WERI-Rb-1 (cell line): ENCODE data around the gene EFNA1.
"Not testable (repeated sequence)": the region's sequence is repeated elsewhere in the genome, so short reads cannot be mapped to it uniquely, and the experiment has no call there.

ENCODE experiments used
- DNase-seq: peaks from one replicate; pipeline ENCODE4 v3.0.0-alpha.2; 2020
- H3K27ac ChIP-seq: fragments of 250-450 bp; sonication (Bioruptor Pico); 2 replicates; pipeline ENCODE4 v1.5.1; 2020; ENCODE audit warnings: mild to moderate bottlenecking, moderate library complexity
- H3K27me3 ChIP-seq: fragments of 250-450 bp; sonication (Bioruptor Pico); 2 replicates; pipeline ENCODE4 v1.5.1; 2021; ENCODE audit warnings: mild to moderate bottlenecking, low read depth, moderate library complexity; ENCODE audit not compliant: insufficient read depth, severe bottlenecking
- H3K36me3 ChIP-seq: fragments of 250-450 bp; sonication (Bioruptor Pico); 2 replicates; pipeline ENCODE4 v1.5.1; 2020; ENCODE audit warnings: mild to moderate bottlenecking, moderate library complexity
- H3K4me3 ChIP-seq: 2 replicates; pipeline ENCODE4 v1.5.1; 2011; ENCODE audit warnings: low read depth, mild to moderate bottlenecking, control low read depth, low read length
- H3K9me3 ChIP-seq: fragments of 250-450 bp; sonication (Bioruptor Pico); 2 replicates; pipeline ENCODE4 v1.5.1; 2021; ENCODE audit warnings: mild to moderate bottlenecking, moderate library complexity; ENCODE audit not compliant: severe bottlenecking
- TF ChIP-seq, protein P1 (sequence below): IDR thresholded peaks from 2 replicates; pipeline ENCODE4 v1.5.1; 2011; ENCODE audit warnings: low read depth, mild to moderate bottlenecking, control low read depth, inconsistent platforms, low read length

Gene EFNA1

DNA sequence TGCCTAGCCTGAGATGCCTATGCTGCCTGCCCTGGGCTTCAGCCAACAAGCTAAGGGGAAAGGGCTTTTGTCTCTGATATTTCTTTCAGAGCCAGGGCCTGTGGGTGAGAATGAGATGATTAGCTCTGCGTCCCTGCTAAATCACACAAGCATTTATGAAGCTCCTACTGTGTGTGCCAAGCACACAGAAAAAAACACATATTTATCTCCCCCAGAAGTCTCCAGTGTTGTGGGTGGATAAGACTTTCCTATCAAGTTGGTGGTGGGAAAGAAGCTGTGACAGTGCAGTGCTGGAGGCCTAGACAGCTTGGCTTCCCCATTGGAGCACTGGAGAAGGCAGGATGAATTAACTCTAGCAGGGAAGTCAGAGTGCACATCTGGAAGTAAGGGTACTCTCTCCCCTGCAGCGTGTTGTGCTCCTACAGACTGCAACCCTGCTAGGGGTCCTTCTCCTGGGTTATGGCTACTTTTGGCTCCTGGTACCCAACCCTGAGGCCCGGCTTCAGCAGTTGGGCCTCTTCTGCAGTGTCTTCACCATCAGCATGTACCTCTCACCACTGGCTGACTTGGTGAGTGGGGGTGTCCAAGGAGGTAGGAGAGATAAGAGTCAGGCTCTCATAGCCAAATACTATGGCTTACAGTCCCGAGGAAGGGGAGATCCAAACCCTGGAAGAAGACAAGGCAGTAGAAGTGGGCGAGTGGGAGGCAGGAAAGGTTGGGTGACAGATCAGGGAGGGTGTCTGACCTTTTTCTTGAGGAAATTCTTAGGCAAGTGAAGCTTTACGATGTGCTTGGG, 9.7 kb downstream of the EFNA1 start:
- peaks cover 33% of the 10 kb centered on the region for H3K36me3 ChIP-seq
- peak overlapping the region; percentile 66 for H3K4me3 ChIP-seq
- H3K27me3 ChIP-seq = peaks cover 8% of the 10 kb centered on the region
- DNase-seq = no peak
- peak overlapping the region; percentile 93 for H3K27ac ChIP-seq
- H3K9me3 ChIP-seq = no peaks in the 10 kb centered on the region
- TF ChIP-seq, protein P1, sequence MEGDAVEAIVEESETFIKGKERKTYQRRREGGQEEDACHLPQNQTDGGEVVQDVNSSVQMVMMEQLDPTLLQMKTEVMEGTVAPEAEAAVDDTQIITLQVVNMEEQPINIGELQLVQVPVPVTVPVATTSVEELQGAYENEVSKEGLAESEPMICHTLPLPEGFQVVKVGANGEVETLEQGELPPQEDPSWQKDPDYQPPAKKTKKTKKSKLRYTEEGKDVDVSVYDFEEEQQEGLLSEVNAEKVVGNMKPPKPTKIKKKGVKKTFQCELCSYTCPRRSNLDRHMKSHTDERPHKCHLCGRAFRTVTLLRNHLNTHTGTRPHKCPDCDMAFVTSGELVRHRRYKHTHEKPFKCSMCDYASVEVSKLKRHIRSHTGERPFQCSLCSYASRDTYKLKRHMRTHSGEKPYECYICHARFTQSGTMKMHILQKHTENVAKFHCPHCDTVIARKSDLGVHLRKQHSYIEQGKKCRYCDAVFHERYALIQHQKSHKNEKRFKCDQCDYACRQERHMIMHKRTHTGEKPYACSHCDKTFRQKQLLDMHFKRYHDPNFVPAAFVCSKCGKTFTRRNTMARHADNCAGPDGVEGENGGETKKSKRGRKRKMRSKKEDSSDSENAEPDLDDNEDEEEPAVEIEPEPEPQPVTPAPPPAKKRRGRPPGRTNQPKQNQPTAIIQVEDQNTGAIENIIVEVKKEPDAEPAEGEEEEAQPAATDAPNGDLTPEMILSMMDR = no peak

DNA sequence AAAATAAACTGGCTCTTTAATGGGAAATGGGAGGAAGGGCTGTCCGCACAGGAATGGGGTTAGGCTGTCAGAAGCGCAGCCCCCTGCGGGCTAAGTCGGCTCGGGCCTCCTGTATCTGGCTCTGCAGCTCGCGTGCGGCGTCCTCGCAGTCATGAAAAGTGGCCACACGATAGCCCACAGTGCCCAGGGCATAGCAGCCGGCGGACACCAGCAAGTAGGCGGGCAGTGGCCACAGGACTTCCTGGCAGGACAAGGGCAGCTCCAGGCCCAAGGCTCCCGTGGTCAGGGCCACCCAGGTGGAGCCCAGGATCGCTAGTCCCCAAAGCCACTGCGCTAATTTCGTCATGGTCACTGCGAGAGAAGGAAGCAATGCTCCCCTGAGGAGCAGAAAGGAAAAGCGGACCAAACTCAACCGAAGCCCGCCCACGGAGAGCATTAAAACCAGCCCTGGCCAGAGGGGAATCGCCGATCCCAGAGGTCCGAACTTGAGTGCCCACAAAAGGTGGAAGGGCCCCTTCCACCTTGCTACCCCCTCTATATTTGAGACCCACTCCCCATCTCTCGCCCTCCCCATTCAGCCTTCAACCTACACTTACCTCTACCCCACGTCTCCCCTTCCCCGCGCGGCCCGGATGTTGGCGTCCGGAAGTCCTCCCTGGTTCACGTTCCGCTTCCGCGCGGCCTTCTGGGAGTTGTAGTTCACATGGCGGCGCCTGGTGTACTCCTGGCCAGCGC, 12.4 kb downstream of the EFNA1 start, which contains the start of gene DPM3:
Gene DPM3, minus strand, starts transcription at position 637 of the 735 bp plus-strand sequence. Its CDS starts 291 bp downstream, at position 346.
- peak; percentile 98 for DNase-seq
- TF ChIP-seq, protein P1 = no peak

DNA sequence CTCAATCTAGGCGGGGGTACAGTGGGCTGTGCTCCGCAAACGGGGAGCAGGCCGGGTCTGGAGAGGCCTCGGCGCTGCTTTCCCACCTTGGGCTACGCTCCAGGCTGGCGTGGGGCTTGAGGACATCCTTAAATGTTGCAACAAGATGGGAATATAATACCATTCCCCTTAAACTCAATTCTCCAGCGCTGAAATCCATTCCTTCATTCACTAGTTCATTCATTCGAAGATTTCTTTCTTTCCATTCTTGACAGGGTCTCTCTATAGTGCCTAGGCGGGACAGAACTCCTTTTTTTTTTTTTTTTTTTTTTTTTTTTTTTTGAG, 12.9 kb downstream of the EFNA1 start:
- DNase-seq = no peak
- Histone ChIP-seq H3K36me3 (peaks cover 27% of the 10 kb centered on the region), H3K4me3 (peak overlapping the region; percentile 77), H3K27me3 (peaks cover 11% of the 10 kb centered on the region), H3K9me3 (no peaks in the 10 kb centered on the region), H3K27ac (peak overlapping the region; percentile 75)
- TF ChIP-seq, protein P1 = no peak

More for the DNA sequence above, 12.4 kb downstream of the EFNA1 start, which contains the start of gene DPM3:
- Histone ChIP-seq H3K27ac (peak within 1 kb of the TSS; percentile 75), H3K36me3 (peaks cover 29% of the 10 kb centered on the region), H3K27me3 (peaks cover 11% of the 10 kb centered on the region), H3K4me3 (peak within 1 kb of the TSS; percentile 77), H3K9me3 (no peaks in the 10 kb centered on the region)

DNA sequence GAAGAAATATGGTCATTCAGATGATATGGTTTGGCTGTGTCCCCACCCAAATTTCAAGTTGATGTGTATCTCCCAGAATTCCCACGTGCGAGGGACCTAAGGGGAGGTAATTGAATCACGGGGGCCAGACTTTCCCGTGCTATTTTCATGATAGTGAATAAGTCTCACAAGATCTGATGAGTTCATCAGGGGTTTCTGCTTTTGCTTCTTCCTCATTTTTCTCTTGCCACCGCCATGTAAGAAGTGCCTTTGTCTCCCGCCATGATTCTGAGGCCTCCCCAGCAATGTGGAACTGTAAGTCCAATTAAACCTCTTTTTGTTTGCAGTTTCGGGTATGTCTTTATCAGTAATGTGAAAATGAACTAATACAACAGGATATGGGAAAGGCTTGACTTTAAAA, 14.1 kb downstream of the EFNA1 start:
- H3K9me3 ChIP-seq = no peaks in the 10 kb centered on the region
- no peak for DNase-seq
- H3K27me3 ChIP-seq = peaks cover 11% of the 10 kb centered on the region
- no peak overlapping the region for H3K4me3 ChIP-seq
- H3K27ac ChIP-seq = no peak overlapping the region
- TF ChIP-seq, protein P1 = no peak
- peaks cover 27% of the 10 kb centered on the region for H3K36me3 ChIP-seq

DNA sequence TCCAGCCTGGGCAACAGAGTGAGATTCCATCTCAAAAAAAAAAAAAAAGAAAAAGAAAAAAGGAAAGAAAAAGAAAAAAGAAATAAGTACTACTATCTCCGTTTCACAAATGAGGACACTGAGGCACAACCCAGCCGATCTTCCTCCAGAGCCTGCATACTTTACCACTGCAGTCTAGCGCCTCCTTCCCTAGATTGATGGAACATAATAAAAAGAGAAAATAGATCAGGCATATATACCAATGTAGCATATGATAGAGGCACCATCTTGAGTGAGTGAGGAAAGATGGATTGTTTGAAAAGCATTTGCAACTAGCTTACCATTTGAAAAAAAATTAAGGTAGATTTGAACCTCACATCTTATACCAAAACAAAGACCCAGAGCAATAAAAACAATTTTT, 17.8 kb downstream of the EFNA1 start:
- H3K27ac ChIP-seq = no peak overlapping the region
- no peaks in the 10 kb centered on the region for H3K36me3 ChIP-seq
- H3K9me3 ChIP-seq = no peaks in the 10 kb centered on the region
- H3K27me3 ChIP-seq = peaks cover 11% of the 10 kb centered on the region
- no peak overlapping the region for H3K4me3 ChIP-seq
- TF ChIP-seq, protein P1 = peak; percentile 14; the same call in 1 of the 2 replicates
- DNase-seq = no peak

DNA sequence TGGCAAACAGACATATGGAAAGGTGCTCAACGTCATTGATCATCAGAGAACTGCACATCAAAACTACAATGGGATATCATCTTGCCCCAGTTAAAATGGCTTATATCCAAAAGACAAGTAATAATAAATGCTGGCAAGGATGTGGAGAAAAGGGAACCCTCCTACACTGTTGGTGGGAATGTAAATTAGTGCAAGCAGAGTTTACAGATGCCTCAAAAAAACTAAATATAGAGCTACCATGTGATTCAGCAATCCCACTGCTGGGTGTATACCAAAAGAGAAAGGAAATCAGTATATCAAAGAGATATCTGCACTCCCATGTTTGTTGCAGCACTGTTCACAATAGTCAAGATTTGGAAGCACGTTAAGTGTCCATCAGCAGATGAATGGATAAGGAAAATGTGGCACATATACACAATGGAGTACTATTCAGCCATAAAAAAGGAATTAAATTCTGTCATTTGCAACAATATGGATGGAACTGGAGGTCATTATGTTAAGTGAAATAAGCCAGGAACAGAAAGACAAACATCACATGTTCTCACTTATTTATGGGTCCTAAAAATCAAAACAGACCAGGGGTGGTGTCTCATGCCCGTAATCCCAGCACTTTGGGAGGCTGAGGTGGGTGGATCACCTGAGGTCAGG, 28.4 kb downstream of the EFNA1 start:
- not testable (repeated sequence) for H3K27ac ChIP-seq, H3K9me3 ChIP-seq, H3K27me3 ChIP-seq, H3K36me3 ChIP-seq, DNase-seq, H3K4me3 ChIP-seq
